Epidermal melanocyte (primary cell): ENCODE data around the gene PLEKHA6.

Source experiments
- DNase-seq: peaks from one replicate; pipeline ENCODE4 v3.0.0; 2011; ENCODE audit warnings: low spot score; ENCODE audit not compliant: insufficient read length

PLEKHA6 gene

GRCh38 chr1:204286831-204287421 lies 72.8 kb downstream of the PLEKHA6 start:
- no peak for DNase-seq

GRCh38 chr1:204286315-204286714 lies 73.4 kb downstream of the PLEKHA6 start:
- no peak for DNase-seq

GRCh38 chr1:204285436-204286305 lies 74.1 kb downstream of the PLEKHA6 start:
- no peak for DNase-seq

- DNase-seq: no peak
Observed at GRCh38 chr1:204284929-204285328, 74.8 kb downstream of the PLEKHA6 start.

GRCh38 chr1:204283711-204284651 lies 75.7 kb downstream of the PLEKHA6 start:
- no peak for DNase-seq

GRCh38 chr1:204282761-204283221 lies 76.9 kb downstream of the PLEKHA6 start:
- DNase-seq: no peak

GRCh38 chr1:204280099-204280961 lies 79.4 kb downstream of the PLEKHA6 start:
- DNase-seq: no peak

- DNase-seq: no peak
Observed at GRCh38 chr1:204278958-204279357, 80.8 kb downstream of the PLEKHA6 start.

- no peak for DNase-seq
Observed at GRCh38 chr1:204278251-204278650, 81.5 kb downstream of the PLEKHA6 start.

GRCh38 chr1:204277563-204278219 lies 82.0 kb downstream of the PLEKHA6 start:
- no peak for DNase-seq

GRCh38 chr1:204275695-204276370 lies 83.9 kb downstream of the PLEKHA6 start:
- DNase-seq: no peak

- DNase-seq: peak; percentile 40
Observed at GRCh38 chr1:204274446-204274845, 85.3 kb downstream of the PLEKHA6 start.

GRCh38 chr1:204272505-204272904 lies 87.2 kb downstream of the PLEKHA6 start:
- DNase-seq: no peak

GRCh38 chr1:204271970-204272369 lies 87.8 kb downstream of the PLEKHA6 start:
- DNase-seq: no peak

- no peak for DNase-seq
Observed at GRCh38 chr1:204268101-204268500, 91.6 kb downstream of the PLEKHA6 start.

- DNase-seq: no peak
Observed at GRCh38 chr1:204267191-204267601, 92.5 kb downstream of the PLEKHA6 start.

- DNase-seq: no peak
Observed at GRCh38 chr1:204266504-204267034, 93.2 kb downstream of the PLEKHA6 start.

- no peak for DNase-seq
Observed at GRCh38 chr1:204265665-204266064, 94.1 kb downstream of the PLEKHA6 start.

- DNase-seq: no peak
Observed at GRCh38 chr1:204264805-204265204, 94.9 kb downstream of the PLEKHA6 start.
